HepG2 (cell line): Measurements from ENCODE around the gene SPRED2. TPM values are rescaled to one million over a fixed set of nuclear protein-coding genes. Genes with fewer than 3 reads are reported as not detected.
A peak's percentile ranks its signal among the peaks of the same experiment; 100 is the strongest.

Experiments
- ATAC-seq: fragments of 200-7000 bp; cut with Tn5 transposase; 3 replicates; pipeline ENCODE4 v1.9.1; 2020; ENCODE audit warnings: mild to moderate bottlenecking, moderate library complexity
- BruUV-seq: library from RNA; stranded (reverse); fragments of 400-500 nt; replicated peaks from 2 replicates; lab custom pipeline; 2021; lab: Mats Ljungman, UMichigan
- CTCF ChIA-PET: fragments of 300-600 bp; formaldehyde crosslinking; extraction: SDS; loops from one replicate; lab custom pipeline; 2021; ENCODE audit warnings: low total read pairs, inconsistent platforms, low intra/inter-chr PET ratio; lab: Yijun Ruan, JAX
- POLR2A ChIA-PET: fragments of 350-600 bp; sonication (Branson Sonifier 250); formaldehyde crosslinking; loops from one replicate; lab custom pipeline; 2020; ENCODE audit warnings: antibody characterized with exemption, inconsistent platforms; lab: Yijun Ruan, JAX
- DNase-seq: peaks from one replicate; pipeline ENCODE4 v3.0.0-alpha.2; 2015; ENCODE audit warnings: low spot score
- FAIRE-seq: peaks from 3 replicates; lab custom pipeline; 2011; peaks lifted over from hg19 to GRCh38; lab: Jason Lieb, UNC
- H2AFZ ChIP-seq: one replicate; pipeline ENCODE4 v1.6.1; 2011; ENCODE audit warnings: low read length, inconsistent platforms
- H3K27ac ChIP-seq: fragments of 300-600 bp; 3 replicates; pipeline ENCODE4 v1.8.0; 2011; ENCODE audit warnings: mixed run types, mild to moderate bottlenecking, mixed read lengths, low read length, inconsistent platforms; ENCODE audit not compliant: insufficient read depth; ENCODE audit errors: extremely low read length
- H3K27me3 ChIP-seq, 2 experiments: fragments of 200-600 bp in 1 of 2; 2 replicates in 1 of 2; 3 replicates in 1 of 2; pipeline versions ENCODE4 v1.6.0 to v1.8.0; 2011; ENCODE audit warnings: low read length in 2 of 2, mild to moderate bottlenecking in 2 of 2, moderate library complexity in 2 of 2, inconsistent platforms in 1 of 2; ENCODE audit not compliant: insufficient read depth in 2 of 2, control insufficient read depth in 1 of 2
- H3K36me3 ChIP-seq, 2 experiments: fragments of 200-600 bp in 1 of 2; replicated peaks in 1 of 2; 2 replicates in 1 of 2; 3 replicates in 1 of 2; pipeline versions ENCODE4 v1.5.1 to v1.8.0; 2011; ENCODE audit warnings: low read length in 2 of 2, inconsistent platforms in 1 of 2; ENCODE audit not compliant: insufficient read depth in 2 of 2, control insufficient read depth in 1 of 2
- H3K4me1 ChIP-seq: 2 replicates; pipeline ENCODE4 v1.5.1; 2012; ENCODE audit warnings: low read length, inconsistent platforms; ENCODE audit not compliant: insufficient read depth
- H3K4me2 ChIP-seq: 2 replicates; pipeline ENCODE4 v1.6.0; 2011; ENCODE audit warnings: low read depth, low read length, inconsistent platforms
- H3K4me3 ChIP-seq, 3 experiments: fragments of 200-600 bp in 1 of 3; sonication (generic), shearing (Covaris generic) in 1 of 3; replicated peaks in 1 of 3; 2 replicates each; pipeline ENCODE4 v1.5.1; 2011 to 2016; ENCODE audit warnings: low read length in 3 of 3, inconsistent platforms in 2 of 3, low read depth in 2 of 3, mild to moderate bottlenecking in 2 of 3, control low read depth in 1 of 3, mixed read lengths in 1 of 3; ENCODE audit not compliant: insufficient read depth in 1 of 3
- H3K79me2 ChIP-seq: one replicate; pipeline ENCODE4 v1.6.1; 2011; ENCODE audit warnings: low read length, inconsistent platforms; ENCODE audit not compliant: insufficient read depth
- H3K9ac ChIP-seq: 2 replicates; pipeline ENCODE4 v1.6.0; 2011; ENCODE audit warnings: mild to moderate bottlenecking, low read depth, low read length, inconsistent platforms; ENCODE audit not compliant: insufficient read depth
- H3K9me3 ChIP-seq: 2 replicates; pipeline ENCODE4 v1.5.1; 2012; ENCODE audit warnings: mild to moderate bottlenecking, low read length
- H4K20me1 ChIP-seq: 2 replicates; pipeline ENCODE4 v1.6.0; 2011; ENCODE audit warnings: inconsistent platforms, mild to moderate bottlenecking, low read length, moderate library complexity; ENCODE audit not compliant: insufficient read depth
- AGO2 ChIP-seq: fragments of 200-400 bp; formaldehyde crosslinking; optimal IDR thresholded peaks from 2 replicates; pipeline ENCODE3; 2017; ENCODE audit warnings: mild to moderate bottlenecking, low read depth, low read length, moderate library complexity
- FOXP4 ChIP-seq: sonication (generic); formaldehyde crosslinking; IDR thresholded peaks from 2 replicates; pipeline ENCODE4 v1.4.0; 2020; ENCODE audit warnings: missing genetic modification reagents
- MED1 ChIP-seq: sonication (generic); formaldehyde crosslinking; IDR thresholded peaks from 2 replicates; pipeline ENCODE4 v1.4.0; 2020; ENCODE audit warnings: missing genetic modification reagents
- NFIB ChIP-seq: sonication (generic); formaldehyde crosslinking; IDR thresholded peaks from 2 replicates; pipeline ENCODE4 v1.9.0; 2021; ENCODE audit warnings: missing genetic modification reagents, mild to moderate bottlenecking, borderline replicate concordance
- SOX13 ChIP-seq, 3 experiments: fragments of 450-650 bp in 1 of 3; sonication (generic) in 1 of 3; formaldehyde crosslinking in 1 of 3; IDR thresholded peaks in 2 of 3; conservative IDR thresholded peaks in 1 of 3; 2 replicates each; pipeline versions ENCODE4 v1.5.0 to v1.6.1; 2016 to 2020; ENCODE audit warnings: antibody characterized with exemption in 1 of 3, mild to moderate bottlenecking in 1 of 3, missing compliant biosample characterization in 1 of 3, missing genetic modification reagents in 1 of 3, moderate library complexity in 1 of 3
- SOX6 ChIP-seq, 2 experiments: fragments of 450-650 bp in 1 of 2; sonication (generic) in 1 of 2; formaldehyde crosslinking in 1 of 2; IDR thresholded peaks; 2 replicates each; pipeline versions ENCODE4 v1.4.0 to v1.6.1; 2017 to 2020; ENCODE audit warnings: antibody characterized with exemption in 1 of 2, mild to moderate bottlenecking in 1 of 2, missing genetic modification reagents in 1 of 2
- ZNF292 ChIP-seq: sonication (generic); formaldehyde crosslinking; IDR thresholded peaks from 2 replicates; pipeline ENCODE4 v1.8.1; 2022; ENCODE audit warnings: mild to moderate bottlenecking, low read depth, missing genetic modification reagents, borderline replicate concordance
- ZNF609 ChIP-seq: sonication (generic); formaldehyde crosslinking; IDR thresholded peaks from 2 replicates; pipeline ENCODE4 v1.4.0; 2020; ENCODE audit warnings: mild to moderate bottlenecking, missing genetic modification reagents, borderline replicate concordance
- WGBS: methylation state at CpG from one replicate; pipeline ENCODE4 v1.1.6; 2017; ENCODE audit warnings: low lambda C conversion rate; 5-methylcytosine and 5-hydroxymethylcytosine counted together
- in situ Hi-C: cut with HindIII; loops from 2 replicates; pipeline ENCODE4 v1.10.0; 2017; ENCODE audit warnings: low pct_unique_long_range_greater_than_20kb; ENCODE audit not compliant: extremely low pct_ligation_motif_present
- intact Hi-C: fragments of 100-400 bp; cut with micrococcal nuclease; formaldehyde crosslinking; loops from one replicate; pipeline ENCODE4 v1.10.0; 2022; ENCODE audit not compliant: unreplicated experiment
- polyA plus RNA-seq, 8 experiments: library from polyadenylated mRNA; depleted of rRNA in 3 of 8; stranded (reverse) in 7 of 8; unstranded in 1 of 8; fragments of >200 nt; fragmentation: Illumina TruSeq in 4 of 8; extraction: Trizol in 4 of 8; gene quantifications; 2 replicates each; pipeline versions ENCODE4 v1.2.1 to v1.2.3, GENCODE V29; 2011 to 2016; ENCODE audit warnings: low read depth in 4 of 8, missing spikeins in 1 of 8, mixed read lengths in 1 of 8; ENCODE audit not compliant: insufficient read depth in 1 of 8
- total RNA-seq, 5 experiments: library from RNA; depleted of rRNA; stranded (reverse); fragments of >200 nt; fragmentation: Illumina TruSeq; extraction: Trizol; gene quantifications; 2 replicates each; pipeline ENCODE4 v1.2.3, GENCODE V29; 2016; ENCODE audit warnings: low read depth in 1 of 5

The SPRED2 gene
- total and polyA plus RNA-seq, 2 of the 13 experiments (the other 11 are each of a cell fraction or from before 2014, with no cell fraction given): 13.0 to 37.0 TPM

- 0 out of 2 replicates have a peak, but pooled peaks have one; percentile 23 for TF ChIP-seq FOXP4 (CRISPR knock-in tag)
- no peak for TF ChIP-seq SOX13 (IDR thresholded peaks at IDR 0.05)
- peak in 1 of 2 experiments; percentile 63; a peak in 1 of 4 replicates for TF ChIP-seq SOX13 (CRISPR knock-in tag; conservative IDR thresholded peaks at IDR 0.05 in 1 of 2, IDR thresholded peaks at IDR 0.05 in 1 of 2)
- TF ChIP-seq MED1: peak; percentile 59
- no peak for TF ChIP-seq SOX6 (IDR thresholded peaks at IDR 0.05)
- TF ChIP-seq SOX6 (CRISPR knock-in tag; IDR thresholded peaks at IDR 0.05): peak; percentile 51; the same call in 1 of the 2 replicates
These were observed 46.1 kb downstream of the SPRED2 start (continued) for GRCh38 chr2:65386344-65386743.

- ATAC-seq: peak; percentile 5; the same call in 1 of the 3 replicates
- 68% methylated on average over 17 of the region's 17 CpGs for WGBS
- peaks cover 93% of the 10 kb centered on the region for H3K79me2 ChIP-seq
- H3K4me3 ChIP-seq: peak overlapping the region in 1 of 3 experiments; percentile 47; a peak in 3 of 6 replicates
- H3K4me1 ChIP-seq: peaks cover 99% of the 10 kb centered on the region
- H3K27ac ChIP-seq: peak overlapping the region; percentile 59
- no peaks in the 10 kb centered on the region for H3K9me3 ChIP-seq
- no peaks in the 10 kb centered on the region for H3K27me3 ChIP-seq
- no peak overlapping the region for H2AFZ ChIP-seq
- no peak for DNase-seq
- peaks cover 4 to 18% of the 10 kb centered on the region in 2 experiments for H3K36me3 ChIP-seq
- CTCF ChIA-PET: no interaction called here
- peak overlapping the region; percentile 74 for H3K4me2 ChIP-seq
- no peak for FAIRE-seq
- peak overlapping the region; percentile 34; the same call in 1 of the 2 replicates for H3K9ac ChIP-seq
- POLR2A ChIA-PET: interaction anchor here (0.8 to 2.5 kb wide), 10 partner anchors 10 to 254 kb away, joined by 3 to 26 read pairs (median 7); partner anchors contain the start of genes ACTR2, RAB1A and SPRED2
- intact Hi-C loops (loop anchor here (1.0 to 2.0 kb wide), 2 partner anchors 12 to 31 kb away; no protein-coding TSS in a partner anchor), in situ Hi-C loops (loop anchor here (5.0 kb wide), 1 partner anchor 48 kb away; the partner anchor contains the start of gene SPRED2)
- H4K20me1 ChIP-seq: peaks cover 76% of the 10 kb centered on the region
- BruUV-seq: no TSS peak
- peak; percentile 58; the same call in 1 of the 2 replicates for TF ChIP-seq ZNF609 (CRISPR knock-in tag)
- TF ChIP-seq MED1: peak; percentile 95
- no peak for TF ChIP-seq NFIB (CRISPR knock-in tag)
- TF ChIP-seq AGO2: peak; percentile 37
- 0 out of 2 replicates have a peak, but pooled peaks have one; percentile 34 for TF ChIP-seq ZNF292 (CRISPR knock-in tag)
These were observed 48.6 kb downstream of the SPRED2 start for GRCh38 chr2:65383541-65384488.
